HEK293 (cell line): Measurements from ENCODE around the gene MARK3.

Source experiments
- BCL11A ChIP-seq: fragments of 450-650 bp; formaldehyde crosslinking; IDR thresholded peaks from 2 replicates; pipeline ENCODE4 v1.5.1; 2016; ENCODE audit warnings: low read depth, missing biosample characterization, missing genetic modification characterization
- HOXA7 ChIP-seq: sonication (generic); formaldehyde crosslinking; IDR thresholded peaks from 2 replicates; pipeline ENCODE4 v1.8.1; 2022; ENCODE audit warnings: missing genetic modification reagents, borderline replicate concordance
- HOXD13 ChIP-seq: sonication (generic); formaldehyde crosslinking; IDR thresholded peaks from 2 replicates; pipeline ENCODE4 v1.8.0; 2022; ENCODE audit warnings: missing genetic modification reagents, borderline replicate concordance
- IKZF3 ChIP-seq: fragments of 450-650 bp; IDR thresholded peaks from 2 replicates; pipeline ENCODE4 v1.5.0; 2018; ENCODE audit warnings: missing biosample characterization, mild to moderate bottlenecking, missing genetic modification characterization, moderate library complexity
- PATZ1 ChIP-seq: fragments of 450-650 bp; formaldehyde crosslinking; IDR thresholded peaks from 2 replicates; pipeline ENCODE4 v1.5.1; 2016; ENCODE audit warnings: missing biosample characterization, missing genetic modification characterization
- ZBTB48 ChIP-seq: fragments of 450-650 bp; formaldehyde crosslinking; IDR thresholded peaks from 2 replicates; pipeline ENCODE4 v1.5.1; 2016; ENCODE audit warnings: missing biosample characterization, missing genetic modification characterization
- ZBTB49 ChIP-seq: fragments of 450-650 bp; formaldehyde crosslinking; IDR thresholded peaks from 2 replicates; pipeline ENCODE4 v1.5.1; 2016; ENCODE audit warnings: missing biosample characterization, missing genetic modification characterization, low read depth
- ZBTB6 ChIP-seq: fragments of 450-650 bp; formaldehyde crosslinking; IDR thresholded peaks from 2 replicates; pipeline ENCODE4 v1.5.1; 2017; ENCODE audit warnings: missing biosample characterization, missing genetic modification characterization
- ZBTB8A ChIP-seq: fragments of 450-650 bp; formaldehyde crosslinking; IDR thresholded peaks from 2 replicates; pipeline ENCODE4 v1.5.1; 2016; ENCODE audit warnings: missing biosample characterization, missing genetic modification characterization
- ZFHX2 ChIP-seq: fragments of 450-650 bp; formaldehyde crosslinking; conservative IDR thresholded peaks from 2 replicates; pipeline ENCODE4 v1.5.1; 2016; ENCODE audit warnings: missing biosample characterization, missing genetic modification characterization
- ZNF140 ChIP-seq: fragments of 450-650 bp; formaldehyde crosslinking; IDR thresholded peaks from 2 replicates; pipeline ENCODE4 v1.5.1; 2016; ENCODE audit warnings: missing biosample characterization, missing genetic modification characterization
- ZNF155 ChIP-seq: fragments of 450-650 bp; formaldehyde crosslinking; IDR thresholded peaks from 2 replicates; pipeline ENCODE4 v1.5.1; 2016; ENCODE audit warnings: missing biosample characterization, missing genetic modification characterization
- ZNF174 ChIP-seq: fragments of 450-650 bp; formaldehyde crosslinking; IDR thresholded peaks from 2 replicates; pipeline ENCODE4 v1.5.0; 2017; ENCODE audit warnings: missing biosample characterization, mild to moderate bottlenecking, missing genetic modification characterization
- ZNF175 ChIP-seq: fragments of 450-650 bp; formaldehyde crosslinking; IDR thresholded peaks from 2 replicates; pipeline ENCODE4 v1.5.1; 2016; ENCODE audit warnings: missing biosample characterization, missing genetic modification characterization
- ZNF324 ChIP-seq: fragments of 450-650 bp; formaldehyde crosslinking; IDR thresholded peaks from 2 replicates; pipeline ENCODE4 v1.5.1; 2016; ENCODE audit warnings: missing biosample characterization, missing genetic modification characterization
- ZNF335 ChIP-seq: fragments of 450-650 bp; formaldehyde crosslinking; conservative IDR thresholded peaks from 2 replicates; pipeline ENCODE4 v1.5.1; 2016; ENCODE audit warnings: missing biosample characterization, missing genetic modification characterization
- ZNF341 ChIP-seq: fragments of 450-650 bp; formaldehyde crosslinking; IDR thresholded peaks from 2 replicates; pipeline ENCODE4; 2016; ENCODE audit warnings: low read depth, missing biosample characterization, missing genetic modification characterization
- ZNF366 ChIP-seq: fragments of 450-650 bp; formaldehyde crosslinking; conservative IDR thresholded peaks from 2 replicates; pipeline ENCODE4 v1.5.1; 2016; ENCODE audit warnings: missing biosample characterization, missing genetic modification characterization
- ZNF394 ChIP-seq: fragments of 450-650 bp; formaldehyde crosslinking; IDR thresholded peaks from 2 replicates; pipeline ENCODE4 v1.5.1; 2016; ENCODE audit warnings: missing biosample characterization, missing genetic modification characterization, mild to moderate bottlenecking, moderate library complexity, borderline replicate concordance
- ZNF473 ChIP-seq: fragments of 450-650 bp; formaldehyde crosslinking; IDR thresholded peaks from 2 replicates; pipeline ENCODE4 v1.5.1; 2017; ENCODE audit warnings: missing biosample characterization, missing genetic modification characterization
- ZNF561 ChIP-seq: fragments of 450-650 bp; IDR thresholded peaks from 2 replicates; pipeline ENCODE4 v1.5.1; 2018; ENCODE audit warnings: missing biosample characterization, missing genetic modification characterization, borderline replicate concordance
- ZNF596 ChIP-seq: fragments of 450-650 bp; IDR thresholded peaks from 2 replicates; pipeline ENCODE4 v1.5.0; 2018; ENCODE audit warnings: missing biosample characterization, mild to moderate bottlenecking, missing genetic modification characterization, moderate library complexity
- ZNF600 ChIP-seq: fragments of 450-650 bp; formaldehyde crosslinking; IDR thresholded peaks from 2 replicates; pipeline ENCODE4 v1.5.1; 2016; ENCODE audit warnings: missing biosample characterization, missing genetic modification characterization
- ZSCAN23 ChIP-seq: fragments of 450-650 bp; formaldehyde crosslinking; IDR thresholded peaks from 2 replicates; pipeline ENCODE4 v1.5.1; 2016; ENCODE audit warnings: missing biosample characterization, missing genetic modification characterization
- TF ChIP-seq, protein P1 (sequence below): fragments of 450-650 bp; formaldehyde crosslinking; IDR thresholded peaks from 2 replicates; pipeline ENCODE4 v1.5.1; 2016; ENCODE audit warnings: missing biosample characterization, missing genetic modification characterization, borderline replicate concordance
- TF ChIP-seq, protein P2 (sequence below): fragments of 450-650 bp; formaldehyde crosslinking; IDR thresholded peaks from 2 replicates; pipeline ENCODE4 v1.5.1; 2016; ENCODE audit warnings: missing biosample characterization, missing genetic modification characterization

Gene MARK3

DNA sequence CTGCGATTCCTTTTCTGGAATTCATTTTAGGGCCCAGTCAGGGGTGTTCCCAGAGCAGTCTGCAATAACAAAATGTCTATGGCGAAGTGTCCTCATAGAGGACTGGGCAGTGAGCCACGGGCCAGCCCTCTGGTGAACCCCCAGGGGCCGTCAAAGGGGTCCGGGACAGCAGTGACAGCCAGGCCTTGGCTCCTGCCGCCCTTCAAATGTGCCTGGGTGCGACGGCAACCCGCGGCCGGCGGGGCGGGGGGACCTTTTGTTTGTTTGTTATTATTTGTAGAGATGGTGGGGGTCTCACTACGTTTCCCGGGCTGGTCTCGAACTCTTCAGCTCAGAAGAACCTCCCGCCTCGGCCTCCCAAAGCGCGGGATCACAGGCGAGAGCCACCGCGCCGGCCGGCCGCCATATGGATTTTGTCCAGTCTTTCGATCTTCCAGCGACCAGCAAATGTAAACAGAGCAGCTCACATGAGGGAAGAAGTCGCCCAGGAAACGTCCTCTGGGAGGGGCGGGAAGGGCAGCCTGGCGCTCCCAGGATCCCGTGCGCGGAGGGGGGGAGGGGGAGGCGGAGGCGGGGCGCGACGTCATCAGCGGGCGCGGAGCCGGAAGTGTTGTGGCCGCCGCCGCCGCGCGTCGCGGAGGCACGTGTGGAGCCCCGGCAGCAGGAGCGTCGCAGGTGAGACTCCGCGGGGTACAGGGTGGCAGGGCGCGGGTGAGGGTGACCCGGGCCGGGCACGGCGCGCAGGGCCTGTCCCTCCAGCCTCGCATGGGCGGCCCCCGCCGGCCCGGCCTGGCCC is 143.6 kb downstream of the MARK3 start, which contains the start of gene TRMT61A (continued):
- TF ChIP-seq PATZ1 (tag by site-specific recombination) (peak; percentile 61), ZNF335 (tag by site-specific recombination) (peak; percentile 79), ZBTB8A (tag by site-specific recombination) (peak; percentile 10; the same call in 1 of the 2 replicates), ZSCAN23 (tag by site-specific recombination) (no peak), ZNF175 (tag by site-specific recombination) (no peak), ZNF600 (tag by site-specific recombination) (no peak), ZNF155 (tag by site-specific recombination) (no peak), ZNF324 (0 out of 2 replicates have a peak, but pooled peaks have one; percentile 51), ZBTB49 (no peak), HOXA7 (CRISPR knock-in tag) (no peak), ZNF394 (tag by site-specific recombination) (peak; percentile 18; the same call in 1 of the 2 replicates), ZNF140 (tag by site-specific recombination) (no peak), ZBTB6 (tag by site-specific recombination) (no peak), ZNF341 (tag by site-specific recombination) (peak; percentile 63), BCL11A (tag by site-specific recombination) (0 out of 2 replicates have a peak, but pooled peaks have one; percentile 33), ZFHX2 (tag by site-specific recombination) (no peak), HOXD13 (CRISPR knock-in tag) (no peak), ZNF174 (tag by site-specific recombination) (no peak), ZNF366 (tag by site-specific recombination) (no peak), ZBTB48 (no peak), ZNF561 (tag by site-specific recombination) (peak; percentile 40), ZNF473 (tag by site-specific recombination) (no peak), IKZF3 (tag by site-specific recombination) (peak; percentile 97), ZNF596 (tag by site-specific recombination) (no peak)
- TF ChIP-seq, protein P1, sequence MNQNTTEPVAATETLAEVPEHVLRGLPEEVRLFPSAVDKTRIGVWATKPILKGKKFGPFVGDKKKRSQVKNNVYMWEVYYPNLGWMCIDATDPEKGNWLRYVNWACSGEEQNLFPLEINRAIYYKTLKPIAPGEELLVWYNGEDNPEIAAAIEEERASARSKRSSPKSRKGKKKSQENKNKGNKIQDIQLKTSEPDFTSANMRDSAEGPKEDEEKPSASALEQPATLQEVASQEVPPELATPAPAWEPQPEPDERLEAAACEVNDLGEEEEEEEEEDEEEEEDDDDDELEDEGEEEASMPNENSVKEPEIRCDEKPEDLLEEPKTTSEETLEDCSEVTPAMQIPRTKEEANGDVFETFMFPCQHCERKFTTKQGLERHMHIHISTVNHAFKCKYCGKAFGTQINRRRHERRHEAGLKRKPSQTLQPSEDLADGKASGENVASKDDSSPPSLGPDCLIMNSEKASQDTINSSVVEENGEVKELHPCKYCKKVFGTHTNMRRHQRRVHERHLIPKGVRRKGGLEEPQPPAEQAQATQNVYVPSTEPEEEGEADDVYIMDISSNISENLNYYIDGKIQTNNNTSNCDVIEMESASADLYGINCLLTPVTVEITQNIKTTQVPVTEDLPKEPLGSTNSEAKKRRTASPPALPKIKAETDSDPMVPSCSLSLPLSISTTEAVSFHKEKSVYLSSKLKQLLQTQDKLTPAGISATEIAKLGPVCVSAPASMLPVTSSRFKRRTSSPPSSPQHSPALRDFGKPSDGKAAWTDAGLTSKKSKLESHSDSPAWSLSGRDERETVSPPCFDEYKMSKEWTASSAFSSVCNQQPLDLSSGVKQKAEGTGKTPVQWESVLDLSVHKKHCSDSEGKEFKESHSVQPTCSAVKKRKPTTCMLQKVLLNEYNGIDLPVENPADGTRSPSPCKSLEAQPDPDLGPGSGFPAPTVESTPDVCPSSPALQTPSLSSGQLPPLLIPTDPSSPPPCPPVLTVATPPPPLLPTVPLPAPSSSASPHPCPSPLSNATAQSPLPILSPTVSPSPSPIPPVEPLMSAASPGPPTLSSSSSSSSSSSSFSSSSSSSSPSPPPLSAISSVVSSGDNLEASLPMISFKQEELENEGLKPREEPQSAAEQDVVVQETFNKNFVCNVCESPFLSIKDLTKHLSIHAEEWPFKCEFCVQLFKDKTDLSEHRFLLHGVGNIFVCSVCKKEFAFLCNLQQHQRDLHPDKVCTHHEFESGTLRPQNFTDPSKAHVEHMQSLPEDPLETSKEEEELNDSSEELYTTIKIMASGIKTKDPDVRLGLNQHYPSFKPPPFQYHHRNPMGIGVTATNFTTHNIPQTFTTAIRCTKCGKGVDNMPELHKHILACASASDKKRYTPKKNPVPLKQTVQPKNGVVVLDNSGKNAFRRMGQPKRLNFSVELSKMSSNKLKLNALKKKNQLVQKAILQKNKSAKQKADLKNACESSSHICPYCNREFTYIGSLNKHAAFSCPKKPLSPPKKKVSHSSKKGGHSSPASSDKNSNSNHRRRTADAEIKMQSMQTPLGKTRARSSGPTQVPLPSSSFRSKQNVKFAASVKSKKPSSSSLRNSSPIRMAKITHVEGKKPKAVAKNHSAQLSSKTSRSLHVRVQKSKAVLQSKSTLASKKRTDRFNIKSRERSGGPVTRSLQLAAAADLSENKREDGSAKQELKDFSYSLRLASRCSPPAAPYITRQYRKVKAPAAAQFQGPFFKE (tag by site-specific recombination) = no peak
- TF ChIP-seq, protein P2, sequence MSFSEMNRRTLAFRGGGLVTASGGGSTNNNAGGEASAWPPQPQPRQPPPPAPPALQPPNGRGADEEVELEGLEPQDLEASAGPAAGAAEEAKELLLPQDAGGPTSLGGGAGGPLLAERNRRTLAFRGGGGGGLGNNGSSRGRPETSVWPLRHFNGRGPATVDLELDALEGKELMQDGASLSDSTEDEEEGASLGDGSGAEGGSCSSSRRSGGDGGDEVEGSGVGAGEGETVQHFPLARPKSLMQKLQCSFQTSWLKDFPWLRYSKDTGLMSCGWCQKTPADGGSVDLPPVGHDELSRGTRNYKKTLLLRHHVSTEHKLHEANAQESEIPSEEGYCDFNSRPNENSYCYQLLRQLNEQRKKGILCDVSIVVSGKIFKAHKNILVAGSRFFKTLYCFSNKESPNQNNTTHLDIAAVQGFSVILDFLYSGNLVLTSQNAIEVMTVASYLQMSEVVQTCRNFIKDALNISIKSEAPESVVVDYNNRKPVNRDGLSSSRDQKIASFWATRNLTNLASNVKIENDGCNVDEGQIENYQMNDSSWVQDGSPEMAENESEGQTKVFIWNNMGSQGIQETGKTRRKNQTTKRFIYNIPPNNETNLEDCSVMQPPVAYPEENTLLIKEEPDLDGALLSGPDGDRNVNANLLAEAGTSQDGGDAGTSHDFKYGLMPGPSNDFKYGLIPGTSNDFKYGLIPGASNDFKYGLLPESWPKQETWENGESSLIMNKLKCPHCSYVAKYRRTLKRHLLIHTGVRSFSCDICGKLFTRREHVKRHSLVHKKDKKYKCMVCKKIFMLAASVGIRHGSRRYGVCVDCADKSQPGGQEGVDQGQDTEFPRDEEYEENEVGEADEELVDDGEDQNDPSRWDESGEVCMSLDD = no peak; the same call in 1 of the 2 replicates
